ENCODE results near the gene FMN1. TPM values are rescaled to one million over a fixed set of nuclear protein-coding genes. Genes with fewer than 3 reads are reported as not detected.

The FMN1 gene
- total and polyA plus RNA-seq, 10 donors = 0.43 to 42.1 (median 8.6) TPM

GRCh38 chr15:32878869-32879805 is 315.4 kb downstream of the FMN1 start:
- no peaks in the 10 kb centered on the region for H3K27me3 ChIP-seq (replicated peaks in 1 of 7)
- no peaks in the 10 kb centered on the region for H3K36me3 ChIP-seq
- TF ChIP-seq POLR2AphosphoS5 (IDR thresholded peaks at IDR 0.05) = no peak
- TF ChIP-seq POLR2A (IDR thresholded peaks at IDR 0.05) = no peak
- TF ChIP-seq CTCF (IDR thresholded peaks at IDR 0.05 in 8 of 11, conservative IDR thresholded peaks at IDR 0.05 in 3 of 11) = no peak
- WGBS, 5 donors = 64 to 77% (median 73%) methylated on average over 5 of the region's 5 CpGs
- intact Hi-C loops (cut with DNase I; ENCODE audit: low total_unique reads) = no loop called here
- no peak overlapping the region for H3K4me3 ChIP-seq
- no peaks in the 10 kb centered on the region for H3K4me1 ChIP-seq
- H3K27ac ChIP-seq = no peak overlapping the region
- no peak for DNase-seq
- H3K9me3 ChIP-seq = no peaks in the 10 kb centered on the region

GRCh38 chr15:32878342-32878741 is 316.2 kb downstream of the FMN1 start:
- TF ChIP-seq POLR2A (IDR thresholded peaks at IDR 0.05) = no peak
- no peak for TF ChIP-seq CTCF (IDR thresholded peaks at IDR 0.05 in 8 of 11, conservative IDR thresholded peaks at IDR 0.05 in 3 of 11)
- TF ChIP-seq POLR2AphosphoS5 (IDR thresholded peaks at IDR 0.05) = no peak
- no peak overlapping the region for H3K4me3 ChIP-seq
- DNase-seq = no peak
- intact Hi-C loops (cut with DNase I; ENCODE audit: low total_unique reads) = no loop called here
- no peaks in the 10 kb centered on the region for H3K9me3 ChIP-seq
- H3K36me3 ChIP-seq = no peaks in the 10 kb centered on the region
- H3K27me3 ChIP-seq (replicated peaks in 1 of 7) = no peaks in the 10 kb centered on the region
- no peak overlapping the region for H3K27ac ChIP-seq
- WGBS, 5 donors = 95 to 100% (median 98%) methylated on average over 1 of the region's 1 CpG
- H3K4me1 ChIP-seq = no peaks in the 10 kb centered on the region

- no peak overlapping the region for H3K4me3 ChIP-seq
- no peaks in the 10 kb centered on the region for H3K27me3 ChIP-seq (replicated peaks in 1 of 7)
- TF ChIP-seq POLR2A (IDR thresholded peaks at IDR 0.05) (no peak), CTCF (IDR thresholded peaks at IDR 0.05 in 8 of 11, conservative IDR thresholded peaks at IDR 0.05 in 3 of 11) (no peak)
- H3K4me1 ChIP-seq = no peaks in the 10 kb centered on the region
- H3K36me3 ChIP-seq = no peaks in the 10 kb centered on the region
- DNase-seq = no peak
- 53 to 63% (median 54%) methylated on average over 3 of the region's 3 CpGs for WGBS, 5 donors
- H3K9me3 ChIP-seq = no peaks in the 10 kb centered on the region
- no peak overlapping the region for H3K27ac ChIP-seq
- intact Hi-C loops (cut with DNase I; ENCODE audit: low total_unique reads) = no loop called here
Observed at GRCh38 chr15:32877252-32878019, 317.1 kb downstream of the FMN1 start.
